ENCODE measurements around the gene TTLL11.

GRCh38 chr9:121981118-121981883 is 111.8 kb downstream of the TTLL11 start:
- TF ChIP-seq POLR2A (IDR thresholded peaks at IDR 0.05) (no peak), CTCF (IDR thresholded peaks at IDR 0.05) (no peak)

All from Peyer's patch (tissue), 4 donors.